H9 (cell line): ENCODE results near the gene C12orf75. TPM values are rescaled to one million over a fixed set of nuclear protein-coding genes. Genes with fewer than 3 reads are reported as not detected.
"Not testable (repeated sequence)": the region's sequence is repeated elsewhere in the genome, so short reads cannot be mapped to it uniquely, and the experiment has no call there.

Experiments used
- DNase-seq: peaks from one replicate; pipeline ENCODE4 v3.0.0-alpha.2; 2017
- H2AFZ ChIP-seq: one replicate; pipeline ENCODE4 v1.6.1; 2013; ENCODE audit warnings: mild to moderate bottlenecking, low read length, control low read depth, moderate library complexity
- H2AK5ac ChIP-seq: 2 replicates; pipeline ENCODE4 v1.6.1; 2013; ENCODE audit warnings: low read length, control low read depth, mixed read lengths; ENCODE audit not compliant: insufficient read length
- H2BK120ac ChIP-seq: one replicate; pipeline ENCODE4 v1.6.1; 2013; ENCODE audit warnings: low read depth, mild to moderate bottlenecking, low read length, control low read depth, inconsistent platforms; ENCODE audit not compliant: poor library complexity, severe bottlenecking
- H2BK12ac ChIP-seq: 2 replicates; pipeline ENCODE4 v1.6.1; 2013; ENCODE audit warnings: low read length, control low read depth, mixed read lengths, low read depth; ENCODE audit not compliant: insufficient read length
- H2BK15ac ChIP-seq: 2 replicates; pipeline ENCODE4 v1.6.1; 2013; ENCODE audit warnings: low read depth, low read length, control low read depth
- H2BK20ac ChIP-seq: one replicate; pipeline ENCODE4 v1.6.1; 2013; ENCODE audit warnings: low read depth, mild to moderate bottlenecking, low read length, control low read depth, inconsistent platforms; ENCODE audit not compliant: poor library complexity, severe bottlenecking
- H2BK5ac ChIP-seq: 2 replicates; pipeline ENCODE4 v1.6.1; 2013; ENCODE audit warnings: low read length, control low read depth, mixed read lengths; ENCODE audit not compliant: insufficient read length
- H3K14ac ChIP-seq: 2 replicates; pipeline ENCODE4 v1.6.1; 2013; ENCODE audit warnings: low read length, control low read depth; ENCODE audit not compliant: insufficient read depth
- H3K18ac ChIP-seq: 2 replicates; pipeline ENCODE4 v1.6.1; 2013; ENCODE audit warnings: low read depth, mild to moderate bottlenecking, mixed read lengths, low read length, control low read depth; ENCODE audit not compliant: insufficient read length
- H3K23ac ChIP-seq: 2 replicates; pipeline ENCODE4 v1.6.1; 2013; ENCODE audit warnings: low read length, control low read depth, mixed read lengths, low read depth; ENCODE audit not compliant: insufficient read length
- H3K23me2 ChIP-seq: 2 replicates; pipeline ENCODE4 v1.6.1; 2013; ENCODE audit warnings: low read depth, mild to moderate bottlenecking, mixed read lengths, low read length, control low read depth; ENCODE audit not compliant: insufficient read length, poor library complexity, severe bottlenecking
- H3K27ac ChIP-seq: 2 replicates; pipeline ENCODE4 v1.5.1; 2013; ENCODE audit warnings: low read length, control low read depth, mixed read lengths, low read depth; ENCODE audit not compliant: insufficient read length
- H3K27me3 ChIP-seq: 2 replicates; pipeline ENCODE4 v1.6.1; 2013; ENCODE audit warnings: low read length, control low read depth, inconsistent platforms; ENCODE audit not compliant: insufficient read depth
- H3K4ac ChIP-seq: 2 replicates; pipeline ENCODE4 v1.6.1; 2013; ENCODE audit warnings: low read depth, mild to moderate bottlenecking, control low read depth, inconsistent platforms, low read length, moderate library complexity
- H3K4me1 ChIP-seq: 2 replicates; pipeline ENCODE4 v1.6.1; 2013; ENCODE audit warnings: low read length, control low read depth, inconsistent platforms; ENCODE audit not compliant: insufficient read depth
- H3K4me2 ChIP-seq: 2 replicates; pipeline ENCODE4 v1.6.1; 2013; ENCODE audit warnings: low read length, control low read depth, mixed read lengths; ENCODE audit not compliant: insufficient read length, insufficient read depth
- H3K56ac ChIP-seq: 2 replicates; pipeline ENCODE4 v1.6.1; 2013; ENCODE audit warnings: low read depth, mild to moderate bottlenecking, mixed read lengths, low read length, control low read depth; ENCODE audit not compliant: insufficient read length
- H3K79me1 ChIP-seq: 2 replicates; pipeline ENCODE4 v1.6.1; 2013; ENCODE audit warnings: low read depth, mild to moderate bottlenecking, moderate library complexity, low read length, control low read depth, inconsistent platforms; ENCODE audit not compliant: insufficient read depth, poor library complexity, severe bottlenecking
- H3K79me2 ChIP-seq: 2 replicates; pipeline ENCODE4 v1.6.1; 2013; ENCODE audit warnings: low read length, control low read depth, inconsistent platforms; ENCODE audit not compliant: insufficient read depth
- H3K9ac ChIP-seq: 2 replicates; pipeline ENCODE4 v1.6.1; 2013; ENCODE audit warnings: low read length, control low read depth, mixed read lengths; ENCODE audit not compliant: insufficient read length; ENCODE audit errors: extremely low read depth
- H3K9me3 ChIP-seq: one replicate; pipeline ENCODE4 v1.6.1; 2013; ENCODE audit warnings: low read depth, low read length, inconsistent platforms; ENCODE audit not compliant: control insufficient read depth
- H3T11ph ChIP-seq: one replicate; pipeline ENCODE4 v1.6.1; 2013; ENCODE audit warnings: mild to moderate bottlenecking, low read length, control low read depth, inconsistent platforms
- H4K20me1 ChIP-seq: one replicate; pipeline ENCODE4 v1.6.1; 2013; ENCODE audit not compliant: control insufficient read depth, insufficient read length, insufficient read depth
- H4K5ac ChIP-seq: 2 replicates; pipeline ENCODE4 v1.6.1; 2013; ENCODE audit warnings: low read depth, mild to moderate bottlenecking, mixed read lengths, low read length, control low read depth; ENCODE audit not compliant: insufficient read length
- H4K8ac ChIP-seq: replicated peaks from 2 replicates; pipeline ENCODE4 v1.6.1; 2013; ENCODE audit warnings: low read length, control low read depth, mixed read lengths, low read depth; ENCODE audit not compliant: insufficient read length
- H4K91ac ChIP-seq: 2 replicates; pipeline ENCODE4 v1.6.1; 2013; ENCODE audit warnings: low read depth, mild to moderate bottlenecking, moderate library complexity, mixed read lengths, low read length, control low read depth; ENCODE audit not compliant: insufficient read length
- H3K27ac Mint-ChIP-seq, 3 experiments: 2 replicates in 2 of 3; 3 replicates in 1 of 3; pipeline ENCODE4 v1.8.0; 2020 to 2021; ENCODE audit warnings: mixed read lengths in 3 of 3, mild to moderate bottlenecking in 1 of 3, moderate library complexity in 1 of 3
- H3K27me3 Mint-ChIP-seq: 2 replicates; pipeline ENCODE4 v1.8.0; 2021; ENCODE audit warnings: low read depth, mild to moderate bottlenecking, moderate library complexity, mixed read lengths
- H3K36me3 Mint-ChIP-seq, 3 experiments: 2 replicates in 2 of 3; 3 replicates in 1 of 3; pipeline ENCODE4 v1.8.0; 2020 to 2021; ENCODE audit warnings: low read depth in 3 of 3, mixed read lengths in 3 of 3; ENCODE audit not compliant: insufficient read depth in 1 of 3
- H3K4me1 Mint-ChIP-seq, 2 experiments: 2 replicates each; pipeline ENCODE4 v1.8.0; 2020; ENCODE audit warnings: mixed read lengths in 2 of 2
- H3K4me3 Mint-ChIP-seq, 2 experiments: 2 replicates in 1 of 2; 3 replicates in 1 of 2; pipeline ENCODE4 v1.8.0; 2020 to 2021; ENCODE audit warnings: mild to moderate bottlenecking in 2 of 2, mixed read lengths in 2 of 2, moderate library complexity in 1 of 2
- H3K9me3 Mint-ChIP-seq, 2 experiments: 2 replicates in 1 of 2; 3 replicates in 1 of 2; pipeline ENCODE4 v1.8.0; 2020; ENCODE audit warnings: mild to moderate bottlenecking in 2 of 2, mixed read lengths in 2 of 2, moderate library complexity in 1 of 2
- CTCF ChIP-seq: fragments of 200-600 bp; sonication (generic); conservative IDR thresholded peaks from 3 replicates; pipeline ENCODE4 v1.8.0; 2021; ENCODE audit warnings: antibody characterized with exemption, mild to moderate bottlenecking
- WGBS: extraction: QIAGEN DNeasy Blood & Tissue Kit; methylation state at CpG from one replicate; pipeline ENCODE4 v1.1.7; 2013; ENCODE audit warnings: missing lambda C conversion rate, low lambda C conversion rate, mixed read lengths; ENCODE audit not compliant: insufficient read length; ENCODE audit errors: extremely low coverage; 5-methylcytosine and 5-hydroxymethylcytosine counted together
- total RNA-seq: library from RNA; stranded (reverse); gene quantifications from 2 replicates; pipeline ENCODE4 v1.2.1, GENCODE V29; 2021

C12orf75 gene
- total RNA-seq, 1 experiment from 2014 or later: 37.9 TPM

DNA sequence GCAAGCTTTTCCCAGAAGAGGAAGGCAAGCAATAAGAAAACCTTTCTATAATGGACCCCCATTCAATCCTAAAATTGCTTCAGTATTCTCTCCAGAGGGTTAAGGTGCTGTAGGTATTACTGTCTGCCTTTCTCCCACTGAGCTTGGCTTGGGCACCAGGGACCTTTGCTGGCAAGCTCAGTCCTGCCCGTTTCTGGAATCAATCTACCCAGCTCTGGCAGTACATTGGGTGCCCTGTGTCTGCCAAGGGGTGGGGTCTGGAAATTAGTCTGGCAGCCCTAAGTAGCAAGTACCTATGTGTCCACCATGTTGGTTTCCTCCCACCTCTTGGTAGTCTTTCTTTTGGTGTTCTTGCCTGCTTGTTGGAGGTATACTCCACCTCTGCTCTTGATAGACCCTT lies 72.6 kb downstream of the C12orf75 start:
- Histone ChIP-seq H4K5ac (no peak overlapping the region), H3K56ac (no peak overlapping the region), H3K18ac (no peak overlapping the region), H2AFZ (no peak overlapping the region), H3K9me3 (no peaks in the 10 kb centered on the region), H2BK12ac (no peak overlapping the region), H2AK5ac (no peak overlapping the region), H3K23ac (no peak overlapping the region), H4K91ac (no peak overlapping the region), H3K9ac (no peak overlapping the region), H3K79me1 (no peaks in the 10 kb centered on the region), H3K27me3 (no peaks in the 10 kb centered on the region), H3T11ph (no peak overlapping the region), H4K20me1 (no peaks in the 10 kb centered on the region), H2BK20ac (no peak overlapping the region), H3K14ac (no peak overlapping the region), H2BK15ac (no peak overlapping the region), H3K23me2 (no peaks in the 10 kb centered on the region), H4K8ac (no peak overlapping the region), H3K79me2 (no peaks in the 10 kb centered on the region), H2BK5ac (no peak overlapping the region), H3K4me2 (no peak overlapping the region), H3K27ac (no peak overlapping the region), H2BK120ac (no peak overlapping the region), H3K4ac (no peak overlapping the region), H3K4me1 (no peaks in the 10 kb centered on the region)
- no peak overlapping the region for H3K27ac Mint-ChIP-seq
- H3K27me3 Mint-ChIP-seq: peaks cover under 1% of the 10 kb centered on the region; the same call in 1 of the 2 replicates
- peaks cover 6 to 13% (median 6%) of the 10 kb centered on the region in 3 experiments; a peak in 3 of 7 replicates for H3K36me3 Mint-ChIP-seq
- no peak overlapping the region for H3K4me3 Mint-ChIP-seq
- TF ChIP-seq CTCF: no peak
- no peak for DNase-seq
- no peaks in the 10 kb centered on the region for H3K4me1 Mint-ChIP-seq
- WGBS: no CpG with 5 or more reads among the region's 1 CpG
- H3K9me3 Mint-ChIP-seq: peaks cover 10 to 11% of the 10 kb centered on the region in 2 experiments

GRCh38 chr12:105404134-105404533 lies 73.6 kb downstream of the C12orf75 start:
- H3K27me3 Mint-ChIP-seq, H3K27ac Mint-ChIP-seq: not testable (repeated sequence)

More at GRCh38 chr12:105404134-105404533, 73.6 kb downstream of the C12orf75 start:
- not testable (repeated sequence) for H3K9me3 ChIP-seq, H3K79me2 ChIP-seq, H3K23me2 ChIP-seq, H3K36me3 Mint-ChIP-seq, H2BK15ac ChIP-seq, H3K27me3 ChIP-seq, H2AFZ ChIP-seq, H2BK12ac ChIP-seq, H2AK5ac ChIP-seq, H3K79me1 ChIP-seq, H3K4me1 ChIP-seq, H3K4me3 Mint-ChIP-seq, H4K8ac ChIP-seq, H4K5ac ChIP-seq, H4K91ac ChIP-seq, H3K23ac ChIP-seq, H3K18ac ChIP-seq, DNase-seq, H3K4ac ChIP-seq, H3K9ac ChIP-seq, H2BK5ac ChIP-seq, H3K27ac ChIP-seq, H3K4me2 ChIP-seq, H2BK20ac ChIP-seq, H3K14ac ChIP-seq, H3K56ac ChIP-seq, H3T11ph ChIP-seq, H2BK120ac ChIP-seq, H3K4me1 Mint-ChIP-seq, H4K20me1 ChIP-seq
- H3K9me3 Mint-ChIP-seq: peaks cover 10 to 11% of the 10 kb centered on the region in 2 experiments
- no CpG with 5 or more reads among the region's 3 CpGs for WGBS
